ENCODE data around the gene WNT4.

Gene WNT4

GRCh38 chr1:22123071-22123390 lies 19.9 kb downstream of the WNT4 start:
- peaks cover 2% of the 10 kb centered on the region; the same call in 1 of the 2 replicates for H3F3A ChIP-seq (ENCODE audit: control insufficient read depth, insufficient read depth)
- no peak overlapping the region for H3K4me2 ChIP-seq (ENCODE audit: low read length)
- H3K79me2 ChIP-seq (ENCODE audit: control insufficient read depth, low read length) = no peaks in the 10 kb centered on the region
- TF ChIP-seq, protein P1, sequence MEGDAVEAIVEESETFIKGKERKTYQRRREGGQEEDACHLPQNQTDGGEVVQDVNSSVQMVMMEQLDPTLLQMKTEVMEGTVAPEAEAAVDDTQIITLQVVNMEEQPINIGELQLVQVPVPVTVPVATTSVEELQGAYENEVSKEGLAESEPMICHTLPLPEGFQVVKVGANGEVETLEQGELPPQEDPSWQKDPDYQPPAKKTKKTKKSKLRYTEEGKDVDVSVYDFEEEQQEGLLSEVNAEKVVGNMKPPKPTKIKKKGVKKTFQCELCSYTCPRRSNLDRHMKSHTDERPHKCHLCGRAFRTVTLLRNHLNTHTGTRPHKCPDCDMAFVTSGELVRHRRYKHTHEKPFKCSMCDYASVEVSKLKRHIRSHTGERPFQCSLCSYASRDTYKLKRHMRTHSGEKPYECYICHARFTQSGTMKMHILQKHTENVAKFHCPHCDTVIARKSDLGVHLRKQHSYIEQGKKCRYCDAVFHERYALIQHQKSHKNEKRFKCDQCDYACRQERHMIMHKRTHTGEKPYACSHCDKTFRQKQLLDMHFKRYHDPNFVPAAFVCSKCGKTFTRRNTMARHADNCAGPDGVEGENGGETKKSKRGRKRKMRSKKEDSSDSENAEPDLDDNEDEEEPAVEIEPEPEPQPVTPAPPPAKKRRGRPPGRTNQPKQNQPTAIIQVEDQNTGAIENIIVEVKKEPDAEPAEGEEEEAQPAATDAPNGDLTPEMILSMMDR (IDR thresholded peaks at IDR 0.05; ENCODE audit: low read depth, low read length, poor library complexity, severe bottlenecking) = no peak
- no peak for TF ChIP-seq EZH2phosphoT487 (IDR thresholded peaks at IDR 0.05; ENCODE audit: borderline replicate concordance, low read length)
- peaks cover 11% of the 10 kb centered on the region for H3K4me1 ChIP-seq (ENCODE audit: control insufficient read depth, low read length)
- H3K27me3 ChIP-seq (ENCODE audit: control insufficient read depth, low read length) = no peaks in the 10 kb centered on the region
- H4K20me1 ChIP-seq (ENCODE audit: control insufficient read depth, insufficient read depth, low read depth, low read length) = peaks cover 4% of the 10 kb centered on the region; the same call in 1 of the 2 replicates
- no peaks in the 10 kb centered on the region for H3K9me3 ChIP-seq (ENCODE audit: control insufficient read depth, insufficient read depth, low read length)
- no peaks in the 10 kb centered on the region for H3K36me3 ChIP-seq (ENCODE audit: control insufficient read depth, low read length)
- no peak overlapping the region for H3K27ac ChIP-seq (ENCODE audit: low read depth, low read length)
- H3K9me2 ChIP-seq (replicated peaks; ENCODE audit: control insufficient read depth, low read length) = no peaks in the 10 kb centered on the region
- H3K4me3 ChIP-seq (ENCODE audit: low read length) = no peak overlapping the region

- TF ChIP-seq EZH2phosphoT487 (IDR thresholded peaks at IDR 0.05; ENCODE audit: borderline replicate concordance, low read length) = no peak
- TF ChIP-seq, protein P1 (IDR thresholded peaks at IDR 0.05; ENCODE audit: low read depth, low read length, poor library complexity, severe bottlenecking) = no peak
- no peaks in the 10 kb centered on the region for H3K9me3 ChIP-seq (ENCODE audit: control insufficient read depth, insufficient read depth, low read length)
- H3K36me3 ChIP-seq (ENCODE audit: control insufficient read depth, low read length) = no peaks in the 10 kb centered on the region; the same call in 1 of the 2 replicates
- peaks cover 4% of the 10 kb centered on the region; the same call in 1 of the 2 replicates for H4K20me1 ChIP-seq (ENCODE audit: control insufficient read depth, insufficient read depth, low read depth, low read length)
- no peak overlapping the region for H3K27ac ChIP-seq (ENCODE audit: low read depth, low read length)
- H3K9me2 ChIP-seq (replicated peaks; ENCODE audit: control insufficient read depth, low read length) = no peaks in the 10 kb centered on the region
- peaks cover 16% of the 10 kb centered on the region for H3K4me1 ChIP-seq (ENCODE audit: control insufficient read depth, low read length)
- H3K4me2 ChIP-seq (ENCODE audit: low read length) = no peak overlapping the region
- no peaks in the 10 kb centered on the region for H3K27me3 ChIP-seq (ENCODE audit: control insufficient read depth, low read length)
- H3K79me2 ChIP-seq (ENCODE audit: control insufficient read depth, low read length) = no peaks in the 10 kb centered on the region
- H3K4me3 ChIP-seq (ENCODE audit: low read length) = no peak overlapping the region
- H3F3A ChIP-seq (ENCODE audit: control insufficient read depth, insufficient read depth) = peaks cover 2% of the 10 kb centered on the region; the same call in 1 of the 2 replicates
These were observed 20.4 kb downstream of the WNT4 start for GRCh38 chr1:22122273-22123070.

- Histone ChIP-seq H3F3A (ENCODE audit: control insufficient read depth, insufficient read depth) (no peaks in the 10 kb centered on the region), H3K27ac (ENCODE audit: low read depth, low read length) (no peak overlapping the region), H4K20me1 (ENCODE audit: control insufficient read depth, insufficient read depth, low read depth, low read length) (0 out of 2 replicates have a peak, but pooled peaks cover under 1% of the 10 kb centered on the region), H3K27me3 (ENCODE audit: control insufficient read depth, low read length) (no peaks in the 10 kb centered on the region), H3K4me3 (ENCODE audit: low read length) (no peak overlapping the region), H3K9me3 (ENCODE audit: control insufficient read depth, insufficient read depth, low read length) (no peaks in the 10 kb centered on the region), H3K4me1 (ENCODE audit: control insufficient read depth, low read length) (peaks cover 17% of the 10 kb centered on the region), H3K36me3 (ENCODE audit: control insufficient read depth, low read length) (no peaks in the 10 kb centered on the region; the same call in 1 of the 2 replicates), H3K9me2 (replicated peaks; ENCODE audit: control insufficient read depth, low read length) (no peaks in the 10 kb centered on the region), H3K79me2 (ENCODE audit: control insufficient read depth, low read length) (no peaks in the 10 kb centered on the region), H3K4me2 (ENCODE audit: low read length) (no peak overlapping the region)
- TF ChIP-seq, protein P1 (IDR thresholded peaks at IDR 0.05; ENCODE audit: low read depth, low read length, poor library complexity, severe bottlenecking) = no peak
- no peak for TF ChIP-seq EZH2phosphoT487 (IDR thresholded peaks at IDR 0.05; ENCODE audit: borderline replicate concordance, low read length)
These were observed 21.4 kb downstream of the WNT4 start for GRCh38 chr1:22121421-22121911.

All from DOHH2 (cell line).